Panc1 (cell line): ENCODE measurements around the gene IL17C. TPM values are rescaled to one million over a fixed set of nuclear protein-coding genes. Genes with fewer than 3 reads are reported as not detected.

Source experiments
- ATAC-seq: fragments of 200-7000 bp; cut with Tn5 transposase; 2 replicates; pipeline ENCODE4 v1.9.1; 2020; ENCODE audit warnings: mild to moderate bottlenecking, moderate library complexity
- BruUV-seq: library from RNA; stranded (reverse); fragments of 400-500 nt; replicated peaks from 2 replicates; lab custom pipeline; 2021; lab: Mats Ljungman, UMichigan
- CTCF ChIA-PET: fragments of 300-600 bp; sonication (Branson Sonifier 250); formaldehyde crosslinking; loops from one replicate; lab custom pipeline; 2022; ENCODE audit warnings: antibody characterized with exemption; lab: Charles Lee
- POLR2A ChIA-PET: fragments of 300-600 bp; sonication (Branson Sonifier 250); formaldehyde crosslinking; loops from one replicate; lab custom pipeline; 2022; ENCODE audit warnings: antibody characterized with exemption; lab: Charles Lee
- DNase-seq: peaks from one replicate; pipeline ENCODE4 v3.0.0-alpha.2; 2010; ENCODE audit warnings: low read depth, low spot score
- H3K27ac ChIP-seq: 2 replicates; pipeline ENCODE4 v1.5.1; 2011; ENCODE audit warnings: mild to moderate bottlenecking, low read length, inconsistent platforms
- H3K27me3 ChIP-seq: fragments of 200-500 bp; sonication (Bioruptor generic); 2 replicates; pipeline ENCODE4 v1.6.0; 2014; ENCODE audit warnings: low read length, inconsistent platforms; ENCODE audit not compliant: control insufficient read depth, insufficient read depth
- H3K36me3 ChIP-seq: fragments of 200-500 bp; sonication (Bioruptor generic); 2 replicates; pipeline ENCODE4 v1.5.1; 2014; ENCODE audit warnings: inconsistent platforms, mild to moderate bottlenecking, low read length, moderate library complexity; ENCODE audit not compliant: control insufficient read depth, insufficient read depth
- H3K4me1 ChIP-seq: 2 replicates; pipeline ENCODE4 v1.5.1; 2011; ENCODE audit warnings: inconsistent platforms, mild to moderate bottlenecking, low read length, moderate library complexity; ENCODE audit not compliant: control insufficient read depth, insufficient read depth
- H3K4me3 ChIP-seq, 2 experiments: 2 replicates each; pipeline ENCODE4 v1.5.1; 2011 to 2012; ENCODE audit warnings: low read depth in 2 of 2, low read length in 2 of 2, mild to moderate bottlenecking in 2 of 2, inconsistent platforms in 1 of 2, moderate library complexity in 1 of 2
- H3K9me3 ChIP-seq: fragments of 200-500 bp; sonication (Bioruptor generic); 2 replicates; pipeline ENCODE4 v1.5.1; 2014; ENCODE audit warnings: low read depth, mild to moderate bottlenecking, inconsistent platforms, low read length, moderate library complexity; ENCODE audit not compliant: control insufficient read depth, insufficient read depth
- CTCF ChIP-seq: fragments of 450-650 bp; IDR thresholded peaks from 2 replicates; pipeline ENCODE4 v1.5.1; 2017; ENCODE audit warnings: mild to moderate bottlenecking
- POLR2AphosphoS5 ChIP-seq: IDR thresholded peaks from 2 replicates; pipeline ENCODE4 v1.6.1; 2012; ENCODE audit warnings: mild to moderate bottlenecking, low read depth, low read length, moderate library complexity
- REST ChIP-seq, 2 experiments: IDR thresholded peaks; 2 replicates each; pipeline ENCODE4 v1.6.1; 2011 to 2012; ENCODE audit warnings: low read depth in 2 of 2, control low read depth in 1 of 2, low read length in 1 of 2, mild to moderate bottlenecking in 1 of 2, moderate library complexity in 1 of 2; ENCODE audit not compliant: insufficient read depth in 1 of 2
- SIN3A ChIP-seq: IDR thresholded peaks from 2 replicates; pipeline ENCODE4 v1.6.1; 2012; ENCODE audit warnings: low read depth, mild to moderate bottlenecking, low read length, moderate library complexity, borderline replicate concordance; ENCODE audit not compliant: insufficient read depth
- TCF7L2 ChIP-seq: IDR thresholded peaks from 2 replicates; pipeline ENCODE4 v1.6.1; 2011; ENCODE audit warnings: mild to moderate bottlenecking, low read depth, low read length, inconsistent platforms
- in situ Hi-C: cut with HindIII; loops from 2 replicates; pipeline ENCODE4 v1.10.0; 2016; ENCODE audit warnings: low sequenced_read_pairs, low pct_unique_long_range_greater_than_20kb
- intact Hi-C: fragments of 100-400 bp; cut with micrococcal nuclease; formaldehyde crosslinking; loops from one replicate; pipeline ENCODE4 v1.10.0; 2022; ENCODE audit not compliant: unreplicated experiment
- total RNA-seq: library from RNA; stranded (reverse); gene quantifications from one replicate; pipeline ENCODE4 v1.2.1, GENCODE V29; 2021; ENCODE audit not compliant: unreplicated experiment

The IL17C gene
- total RNA-seq, 1 experiment from 2014 or later = not detected

GRCh38 chr16:88618956-88619667 lies 19.3 kb upstream of the IL17C start:
- no peak for TF ChIP-seq SIN3A
- no peak for TF ChIP-seq REST (IDR thresholded peaks at IDR 0.05; ENCODE audit: insufficient read depth in 1 of 2, low read depth in 2 of 2, low read length in 1 of 2)
- TF ChIP-seq CTCF = no peak
- TF ChIP-seq TCF7L2 = no peak
- no peak for TF ChIP-seq POLR2AphosphoS5
- no peak for DNase-seq
- intact Hi-C loops (no loop called here), in situ Hi-C loops (no loop called here)
- no peaks in the 10 kb centered on the region for H3K27me3 ChIP-seq
- ATAC-seq = no peak
- no peaks in the 10 kb centered on the region; the same call in 1 of the 2 replicates for H3K36me3 ChIP-seq
- POLR2A ChIA-PET = no interaction called here
- no peaks in the 10 kb centered on the region for H3K9me3 ChIP-seq
- CTCF ChIA-PET = no interaction called here
- no peak overlapping the region for H3K27ac ChIP-seq
- H3K4me3 ChIP-seq = no peak overlapping the region
- no peaks in the 10 kb centered on the region for H3K4me1 ChIP-seq
- no TSS peak for BruUV-seq

GRCh38 chr16:88619859-88620815 lies 18.2 kb upstream of the IL17C start:
- H3K36me3 ChIP-seq = no peaks in the 10 kb centered on the region; the same call in 1 of the 2 replicates
- H3K4me1 ChIP-seq = no peaks in the 10 kb centered on the region
- H3K9me3 ChIP-seq = no peaks in the 10 kb centered on the region
- no peak for TF ChIP-seq POLR2AphosphoS5
- TF ChIP-seq TCF7L2 = no peak
- no peak for TF ChIP-seq SIN3A
- no peak for TF ChIP-seq REST (IDR thresholded peaks at IDR 0.05; ENCODE audit: insufficient read depth in 1 of 2, low read depth in 2 of 2, low read length in 1 of 2)
- no peak for TF ChIP-seq CTCF
- H3K27me3 ChIP-seq = no peaks in the 10 kb centered on the region
- ChIA-PET POLR2A (no interaction called here), CTCF (no interaction called here)
- intact Hi-C loops (no loop called here), in situ Hi-C loops (no loop called here)
- ATAC-seq (no peak), DNase-seq (no peak)
- BruUV-seq = no TSS peak
- H3K4me3 ChIP-seq = no peak overlapping the region
- H3K27ac ChIP-seq = no peak overlapping the region
